GM19452 (cell line): ENCODE measurements around the gene PRCC.

Experiments used
- ATAC-seq: cut with Tn5 transposase; IDR thresholded peaks from one replicate; pipeline ENCODE4 v1.9.1; 2021; ENCODE audit not compliant: unreplicated experiment

Gene PRCC

DNA sequence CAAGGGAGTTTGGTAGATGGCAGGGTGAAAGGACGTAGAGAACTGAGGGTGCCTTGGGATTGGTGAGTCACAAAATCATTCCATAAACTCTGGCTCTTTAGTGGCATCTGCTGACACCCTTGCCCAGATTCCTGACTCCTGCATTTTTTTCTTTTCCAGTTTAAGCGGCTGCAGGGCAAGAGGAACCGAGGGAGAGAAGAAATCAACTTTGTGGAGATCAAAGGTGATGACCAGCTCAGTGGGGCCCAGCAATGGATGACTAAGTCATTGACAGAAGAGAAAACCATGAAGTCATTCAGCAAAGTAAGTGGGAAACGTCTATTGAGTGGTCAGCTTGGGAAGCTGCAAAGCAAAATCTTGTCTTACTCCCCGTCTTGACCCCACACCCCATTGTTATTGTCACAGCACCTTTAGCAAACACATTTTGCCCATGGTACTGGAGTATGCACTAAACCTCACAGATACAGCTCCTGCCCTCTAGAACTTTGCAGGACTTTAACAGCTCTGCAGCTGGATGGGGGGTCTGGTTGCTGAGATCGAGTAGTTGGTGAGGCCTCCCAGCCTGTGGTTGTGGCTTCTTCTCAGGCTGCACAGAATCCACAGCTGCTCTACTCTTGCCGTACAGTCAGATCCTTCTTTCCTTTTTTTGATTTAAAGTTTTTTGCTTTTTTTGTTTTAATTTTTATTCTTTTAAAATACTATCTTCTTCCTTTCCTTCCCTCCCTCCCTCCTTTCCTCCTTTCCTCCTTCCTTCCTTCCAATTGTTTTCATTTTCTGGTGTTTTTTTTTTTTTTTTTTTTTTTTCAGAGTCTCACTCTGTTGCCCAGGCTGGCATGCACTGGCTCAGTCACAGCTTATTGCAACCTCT, 27.4 kb downstream of the PRCC start:
- no peak for ATAC-seq

GRCh38 chr1:156795374-156795733, 28.0 kb downstream of the PRCC start:
- ATAC-seq = no peak

GRCh38 chr1:156795787-156796186, 28.5 kb downstream of the PRCC start:
- no peak for ATAC-seq

GRCh38 chr1:156796340-156797097, 29.2 kb downstream of the PRCC start:
- ATAC-seq = no peak

- no peak for ATAC-seq
Observed at GRCh38 chr1:156797212-156797871, 30.0 kb downstream of the PRCC start.

GRCh38 chr1:156801409-156802121, 34.2 kb downstream of the PRCC start:
- ATAC-seq = no peak

GRCh38 chr1:156802421-156802935, 35.1 kb downstream of the PRCC start:
- ATAC-seq = no peak

DNA sequence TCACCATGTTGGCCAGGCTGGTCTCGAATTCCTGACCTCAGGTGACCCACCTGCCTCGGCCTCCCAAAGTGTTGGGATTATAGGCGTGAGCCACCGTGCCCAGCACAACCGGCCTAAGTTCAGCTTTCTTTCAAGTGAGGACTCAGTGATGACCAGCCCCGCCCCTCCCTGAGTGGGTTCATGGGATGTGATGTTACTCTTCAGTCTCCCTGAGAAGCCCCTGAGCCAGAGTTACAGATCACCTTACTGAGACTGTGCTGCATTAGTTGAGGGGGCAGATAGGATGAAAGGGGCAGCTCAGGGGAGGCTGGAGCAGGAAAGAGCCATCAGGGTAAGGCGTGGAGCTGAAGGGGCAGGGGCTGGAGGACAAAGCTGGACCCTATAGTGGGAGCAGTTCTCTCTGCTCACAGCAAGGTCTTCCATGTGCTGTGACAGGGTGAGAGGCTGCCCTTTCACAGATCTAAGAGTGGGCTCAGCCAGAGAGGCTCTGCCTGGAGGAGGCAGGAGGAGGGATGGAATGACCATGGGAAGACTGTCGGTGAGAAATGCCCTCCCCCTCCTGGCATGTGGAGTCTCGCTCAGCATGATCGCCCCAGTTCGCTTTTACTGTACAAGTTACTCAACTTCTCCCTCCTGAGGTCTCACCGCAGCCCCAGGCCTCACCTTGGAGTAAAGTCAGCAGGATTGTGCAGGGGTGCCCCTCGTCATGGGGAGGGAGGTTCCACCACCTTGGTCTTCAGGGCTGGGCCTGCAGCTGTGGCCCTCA, 35.9 kb downstream of the PRCC start:
- ATAC-seq = no peak

DNA sequence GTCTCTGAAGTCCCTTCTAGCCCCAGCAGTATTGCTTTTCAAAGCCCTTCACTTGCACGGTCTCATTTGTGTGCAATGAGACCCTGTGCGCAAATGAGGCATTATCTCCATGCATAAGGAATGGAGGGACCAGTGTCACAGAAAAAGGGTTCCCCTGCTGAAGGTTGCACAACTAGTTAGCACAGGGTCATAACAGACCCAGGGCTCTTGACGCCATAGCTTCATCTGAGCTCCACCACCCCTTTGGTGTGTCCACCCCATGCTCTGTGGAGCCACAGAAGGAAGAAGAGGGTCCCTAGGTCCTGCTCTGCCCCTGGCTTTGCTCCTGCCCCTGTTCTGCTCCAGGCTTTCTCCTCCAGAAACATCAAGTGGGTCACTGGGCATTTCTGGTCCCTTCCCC, 36.7 kb downstream of the PRCC start:
- no peak for ATAC-seq

DNA sequence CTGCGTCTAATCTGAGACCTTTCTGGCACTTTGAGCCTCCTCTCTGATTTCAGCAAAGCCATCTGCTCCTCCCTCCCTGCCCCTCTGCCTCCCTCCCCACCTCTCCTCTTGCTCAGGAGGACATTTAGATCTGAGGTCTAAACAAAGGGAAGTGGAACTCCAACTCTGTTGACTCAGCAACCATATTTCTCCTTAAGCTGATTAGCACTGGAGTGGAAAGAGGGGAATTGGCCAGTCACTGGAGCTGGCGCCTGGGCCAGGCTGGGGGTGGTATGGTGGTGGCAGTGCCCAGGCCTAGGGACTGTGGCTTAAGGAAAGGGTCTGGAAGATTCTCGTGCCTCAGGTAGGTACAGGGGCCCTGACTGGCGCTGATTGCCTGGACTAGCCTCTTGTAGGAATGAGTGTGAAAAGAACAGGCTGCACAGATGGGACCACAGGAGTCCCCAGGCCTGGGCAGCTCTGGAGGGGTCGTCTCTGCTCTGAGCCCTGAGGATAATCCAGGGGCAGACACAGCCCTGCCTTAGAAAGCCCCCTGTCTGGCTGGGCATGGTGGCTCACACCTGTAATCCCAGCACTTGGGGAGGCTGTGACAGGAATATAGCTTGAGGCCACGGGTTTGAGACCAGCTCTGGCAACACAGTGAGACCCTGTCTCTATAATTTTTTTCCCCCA, 37.4 kb downstream of the PRCC start:
- ATAC-seq = no peak

- ATAC-seq = no peak
Observed at GRCh38 chr1:156805766-156806511, 38.6 kb downstream of the PRCC start.

DNA sequence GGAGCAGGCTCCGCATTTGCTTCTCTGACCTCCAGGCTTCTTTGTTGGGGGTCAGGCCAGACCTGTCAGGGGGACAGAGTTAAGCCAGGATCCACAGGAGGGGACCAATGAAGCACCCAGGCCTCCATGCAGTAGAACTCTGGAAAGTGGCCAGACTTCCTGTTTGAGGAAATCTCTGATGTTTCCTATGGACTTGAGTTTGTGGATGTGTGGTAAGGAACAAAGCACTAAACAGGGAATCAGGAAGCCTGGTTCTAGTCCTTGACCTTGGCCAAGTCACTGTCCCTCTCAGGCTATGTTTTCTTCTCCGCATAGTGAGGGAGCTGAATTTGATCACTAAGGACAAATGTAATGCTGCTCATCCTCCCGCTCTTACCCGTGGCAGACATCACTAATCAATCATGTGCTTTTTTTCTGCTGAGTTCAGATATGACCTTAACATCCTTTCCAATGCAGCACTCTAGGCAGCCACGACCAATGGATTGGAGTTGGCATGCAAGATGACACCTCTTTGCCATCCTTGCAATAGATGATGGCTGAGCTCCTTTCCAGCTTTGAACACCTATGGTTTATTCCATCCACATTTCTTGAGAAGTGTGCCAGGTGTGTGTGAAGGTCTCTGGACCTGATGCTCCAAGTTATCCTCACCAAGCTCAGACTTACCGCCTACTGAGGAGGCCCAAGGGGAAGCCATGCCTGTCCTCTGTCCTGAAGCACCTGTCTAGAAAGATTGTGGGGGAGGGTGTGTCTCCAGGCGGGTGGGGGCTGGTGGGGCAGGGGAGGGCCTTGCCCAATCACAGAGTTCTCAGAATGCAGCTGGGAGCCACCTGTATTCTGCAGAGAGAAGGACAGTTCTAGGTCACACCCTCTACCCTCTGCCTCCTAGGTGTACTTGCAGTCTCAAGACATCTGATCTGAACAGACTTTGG, 39.4 kb downstream of the PRCC start:
- ATAC-seq = no peak

DNA sequence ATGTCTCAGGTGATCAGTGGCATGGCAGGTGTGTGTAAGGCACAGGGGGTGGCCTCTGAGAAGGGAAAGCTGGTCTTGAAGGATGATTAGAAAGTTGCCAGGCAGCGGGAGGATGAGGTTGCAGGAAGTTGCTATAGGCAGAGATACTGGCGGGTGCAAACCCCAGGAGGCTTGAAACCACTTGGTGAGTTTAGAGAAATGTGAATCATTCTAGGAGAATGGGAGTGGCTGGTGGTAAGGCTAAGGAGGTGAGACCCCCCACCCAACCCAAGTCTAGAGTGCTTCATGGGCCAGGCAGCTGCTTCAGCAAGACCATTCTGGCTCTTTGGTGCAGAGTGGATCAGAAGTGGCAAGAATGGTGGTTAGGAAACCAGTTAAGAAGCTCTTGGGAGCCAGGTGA, 40.3 kb downstream of the PRCC start:
- no peak for ATAC-seq

- no peak for ATAC-seq
Observed at GRCh38 chr1:156808186-156809030, 41.1 kb downstream of the PRCC start.

DNA sequence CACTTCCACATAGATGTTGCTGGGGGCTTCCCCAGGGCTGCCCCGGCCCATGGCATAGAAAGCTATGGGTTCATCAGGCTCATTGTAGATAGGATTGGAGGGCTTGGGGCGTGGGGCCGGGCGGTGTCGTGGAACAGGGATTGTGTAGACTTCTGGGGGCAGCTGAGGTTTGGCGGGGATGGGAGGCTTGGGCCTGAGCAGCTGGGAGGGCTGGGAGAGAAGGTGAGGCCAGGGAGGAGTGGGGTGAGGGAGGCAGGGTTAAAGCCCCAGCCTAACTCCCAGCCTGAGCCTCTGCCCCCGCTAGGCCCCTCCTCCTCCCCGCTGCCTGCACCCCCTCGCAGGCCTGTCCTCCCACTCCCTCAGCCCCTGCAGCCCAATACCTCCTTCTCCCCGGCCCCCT, 41.9 kb downstream of the PRCC start:
- ATAC-seq = no peak

DNA sequence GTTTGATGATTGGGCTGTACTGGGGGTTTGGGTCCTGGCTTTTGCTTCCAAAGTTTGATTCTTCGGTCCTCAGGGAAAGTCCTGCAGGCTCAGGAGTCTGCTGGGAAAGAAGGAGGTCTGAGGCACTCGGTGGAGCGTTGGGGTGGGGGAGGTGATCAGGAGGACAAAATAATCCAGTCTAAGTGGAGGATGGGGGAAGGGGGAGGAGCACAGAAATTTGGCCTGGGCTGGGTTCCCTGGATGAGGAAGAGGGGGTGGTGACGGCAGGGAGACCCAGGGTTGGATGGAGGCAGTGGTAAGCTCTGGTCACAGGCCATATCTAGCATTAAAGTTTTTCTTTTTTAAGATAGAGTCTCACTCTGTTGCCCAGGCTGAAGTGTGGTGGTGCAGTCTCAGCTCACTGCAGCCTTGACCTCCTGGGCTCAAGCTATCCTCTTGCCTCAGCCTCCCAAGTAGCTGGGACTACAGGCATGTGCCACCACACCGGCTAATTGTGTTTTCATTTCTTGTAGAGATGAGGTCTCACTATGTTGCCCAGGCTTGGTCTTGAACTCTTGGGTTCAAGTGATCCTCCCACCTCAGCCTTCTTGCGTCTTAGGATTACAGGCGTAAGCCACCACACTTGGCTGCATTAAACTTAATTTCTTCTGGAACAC, 42.5 kb downstream of the PRCC start:
- no peak for ATAC-seq

- no peak for ATAC-seq
Observed at GRCh38 chr1:156811168-156811567, 43.8 kb downstream of the PRCC start.
